Activated T-cell treated with anti-CD3 and anti-CD28 coated beads for 48 hours (primary cell): ENCODE results near the gene TMEM215.
"Not testable (repeated sequence)": the region's sequence is repeated elsewhere in the genome, so short reads cannot be mapped to it uniquely, and the experiment has no call there.

ENCODE experiments used
- DNase-seq: peaks from one replicate; pipeline ENCODE4 v3.0.0-alpha.2; 2020; ENCODE audit warnings: low read depth

The TMEM215 gene

GRCh38 chr9:32783168-32783891 lies at the start of gene TMEM215:
TMEM215 (plus strand) TSS chr9:32783540; CDS start chr9:32784184, 644 bp downstream.
- no peak for DNase-seq

GRCh38 chr9:32735476-32735875 lies 47.9 kb upstream of the TMEM215 start:
- no peak for DNase-seq

- no peak for DNase-seq
These were observed 46.0 kb upstream of the TMEM215 start for GRCh38 chr9:32737378-32737777.

GRCh38 chr9:32738501-32739172 lies 44.7 kb upstream of the TMEM215 start:
- no peak for DNase-seq

- DNase-seq: no peak
These were observed 41.6 kb upstream of the TMEM215 start for GRCh38 chr9:32741706-32742105.

- no peak for DNase-seq
These were observed 41.0 kb upstream of the TMEM215 start for GRCh38 chr9:32742296-32742695.

GRCh38 chr9:32748013-32748412 lies 35.3 kb upstream of the TMEM215 start:
- no peak for DNase-seq

GRCh38 chr9:32755730-32756129 lies 27.6 kb upstream of the TMEM215 start:
- no peak for DNase-seq

- DNase-seq: no peak
These were observed 19.2 kb upstream of the TMEM215 start for GRCh38 chr9:32764139-32764538.

GRCh38 chr9:32775283-32775682 lies 8.1 kb upstream of the TMEM215 start:
- DNase-seq: no peak

- no peak for DNase-seq
These were observed 7.1 kb upstream of the TMEM215 start for GRCh38 chr9:32776201-32776600.

GRCh38 chr9:32782476-32783167 lies 718 bp upstream of the TMEM215 start:
- no peak for DNase-seq

GRCh38 chr9:32787816-32788215 lies 4.5 kb downstream of the TMEM215 start:
- no peak for DNase-seq

- DNase-seq: not testable (repeated sequence)
These were observed 12.7 kb downstream of the TMEM215 start for GRCh38 chr9:32796015-32796414.

- DNase-seq: no peak
These were observed 18.2 kb downstream of the TMEM215 start for GRCh38 chr9:32801530-32801929.

- DNase-seq: no peak
These were observed 23.9 kb downstream of the TMEM215 start for GRCh38 chr9:32807217-32807616.

GRCh38 chr9:32811246-32811645 lies 27.9 kb downstream of the TMEM215 start:
- DNase-seq: no peak

GRCh38 chr9:32820322-32820721 lies 37.0 kb downstream of the TMEM215 start:
- DNase-seq: no peak

- DNase-seq: no peak
These were observed 39.8 kb downstream of the TMEM215 start for GRCh38 chr9:32823101-32823500.

GRCh38 chr9:32823551-32823950 lies 40.2 kb downstream of the TMEM215 start:
- no peak for DNase-seq

- no peak for DNase-seq
These were observed 41.9 kb downstream of the TMEM215 start for GRCh38 chr9:32825203-32825602.

- DNase-seq: no peak
These were observed 45.5 kb downstream of the TMEM215 start for GRCh38 chr9:32828861-32829260.

- no peak for DNase-seq
These were observed 49.0 kb downstream of the TMEM215 start for GRCh38 chr9:32832346-32832745.
